Measurements from ENCODE around the gene FBXW11. TPM values are rescaled to one million over a fixed set of nuclear protein-coding genes. Genes with fewer than 3 reads are reported as not detected.
"Not testable (repeated sequence)": the region's sequence is repeated elsewhere in the genome, so short reads cannot be mapped to it uniquely, and the experiment has no call there.

The FBXW11 gene
- total RNA-seq, 2 donors from 2014 or later, result 25.9 to 35.5 TPM

DNA sequence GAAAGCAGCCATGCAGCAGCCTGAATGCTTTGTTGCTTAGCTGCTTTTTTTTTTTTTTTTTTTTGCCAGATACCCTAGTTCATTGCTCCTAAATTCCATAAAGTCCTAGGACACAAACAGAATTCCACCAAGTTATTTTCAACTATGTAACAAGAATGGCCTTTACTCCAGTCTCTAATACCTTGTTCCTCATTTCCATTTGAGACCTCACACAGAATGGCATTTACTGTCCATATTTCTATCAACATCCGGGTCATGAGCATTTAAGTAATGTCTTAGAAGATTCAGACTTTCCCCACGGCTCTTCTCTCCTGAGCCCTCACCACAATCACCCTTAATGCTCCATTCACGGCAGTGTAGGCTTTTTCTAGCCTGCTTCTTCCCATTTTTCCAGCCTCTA lies 31.7 kb upstream of the FBXW11 start:
- no peaks in the 10 kb centered on the region for H3K4me1 ChIP-seq
- H3K9me3 ChIP-seq, result no peaks in the 10 kb centered on the region
- intact Hi-C loops (cut with DNase I), result no loop called here
- no peaks in the 10 kb centered on the region for H3K27me3 ChIP-seq
- no peak overlapping the region for H3K9ac ChIP-seq (ENCODE audit: low read depth in 2 of 2, low read length in 2 of 2)
- no peak for DNase-seq
- no peak overlapping the region for H3K4me3 ChIP-seq
- H3K27ac ChIP-seq, result no peak overlapping the region
- TF ChIP-seq, protein P1, sequence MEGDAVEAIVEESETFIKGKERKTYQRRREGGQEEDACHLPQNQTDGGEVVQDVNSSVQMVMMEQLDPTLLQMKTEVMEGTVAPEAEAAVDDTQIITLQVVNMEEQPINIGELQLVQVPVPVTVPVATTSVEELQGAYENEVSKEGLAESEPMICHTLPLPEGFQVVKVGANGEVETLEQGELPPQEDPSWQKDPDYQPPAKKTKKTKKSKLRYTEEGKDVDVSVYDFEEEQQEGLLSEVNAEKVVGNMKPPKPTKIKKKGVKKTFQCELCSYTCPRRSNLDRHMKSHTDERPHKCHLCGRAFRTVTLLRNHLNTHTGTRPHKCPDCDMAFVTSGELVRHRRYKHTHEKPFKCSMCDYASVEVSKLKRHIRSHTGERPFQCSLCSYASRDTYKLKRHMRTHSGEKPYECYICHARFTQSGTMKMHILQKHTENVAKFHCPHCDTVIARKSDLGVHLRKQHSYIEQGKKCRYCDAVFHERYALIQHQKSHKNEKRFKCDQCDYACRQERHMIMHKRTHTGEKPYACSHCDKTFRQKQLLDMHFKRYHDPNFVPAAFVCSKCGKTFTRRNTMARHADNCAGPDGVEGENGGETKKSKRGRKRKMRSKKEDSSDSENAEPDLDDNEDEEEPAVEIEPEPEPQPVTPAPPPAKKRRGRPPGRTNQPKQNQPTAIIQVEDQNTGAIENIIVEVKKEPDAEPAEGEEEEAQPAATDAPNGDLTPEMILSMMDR (IDR thresholded peaks at IDR 0.05), result no peak
- no peaks in the 10 kb centered on the region for H3K36me3 ChIP-seq

DNA sequence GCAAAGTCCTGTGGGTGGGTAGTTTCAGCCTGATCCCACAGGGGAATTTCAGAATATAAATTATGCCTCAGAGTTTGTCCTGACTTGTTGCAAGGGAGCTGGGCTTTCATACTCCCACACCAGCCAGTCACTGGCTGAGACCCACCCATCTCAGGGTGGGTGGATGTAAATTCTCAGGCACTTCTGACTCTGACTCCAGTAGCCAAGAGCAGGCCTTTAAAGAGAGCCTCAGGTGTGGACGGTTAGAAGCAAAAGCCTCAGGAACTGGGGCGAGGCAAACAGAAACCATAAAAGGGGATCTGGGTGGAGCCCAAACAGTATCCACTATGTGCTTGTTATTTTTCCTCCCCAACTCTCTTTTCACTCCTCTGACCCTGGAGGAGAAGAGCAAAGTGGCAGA lies 28.6 kb upstream of the FBXW11 start:
- H3K9ac ChIP-seq (ENCODE audit: low read depth in 2 of 2, low read length in 2 of 2), result no peak overlapping the region
- no peak overlapping the region for H3K4me3 ChIP-seq
- no peaks in the 10 kb centered on the region for H3K36me3 ChIP-seq
- no peak overlapping the region for H3K27ac ChIP-seq
- H3K9me3 ChIP-seq, result no peaks in the 10 kb centered on the region
- H3K4me1 ChIP-seq, result no peaks in the 10 kb centered on the region
- intact Hi-C loops (cut with DNase I), result no loop called here
- TF ChIP-seq, protein P1 (IDR thresholded peaks at IDR 0.05), result no peak
- H3K27me3 ChIP-seq, result no peaks in the 10 kb centered on the region
- no peak for DNase-seq

DNA sequence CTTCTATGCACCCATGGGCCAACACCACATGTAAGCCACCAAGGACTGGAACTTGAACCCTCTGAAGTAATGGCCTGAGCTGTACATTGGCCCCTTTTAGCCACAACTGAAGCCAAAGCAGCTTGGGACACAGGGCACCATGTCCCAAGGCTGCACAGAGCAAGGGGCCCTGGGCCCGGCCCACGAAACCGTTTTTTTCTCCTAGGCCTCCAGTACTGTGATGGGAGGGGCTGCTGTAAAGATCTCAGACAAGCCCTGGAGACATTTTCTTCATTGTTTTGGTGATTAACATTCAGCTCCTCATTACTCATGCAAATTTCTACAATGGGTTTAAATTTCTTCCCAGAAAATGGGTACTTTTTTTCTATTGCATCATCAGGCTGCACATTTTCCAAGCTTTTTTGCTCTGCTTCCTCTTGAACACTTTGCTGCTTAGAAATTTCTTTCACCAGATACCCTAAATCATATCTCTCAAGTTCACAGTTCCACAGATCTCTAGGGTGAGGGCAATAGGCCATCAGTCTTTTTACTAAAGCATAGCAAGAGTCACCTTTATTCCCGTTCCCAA lies 25.5 kb upstream of the FBXW11 start:
- Histone ChIP-seq H3K4me3 (no peak overlapping the region), H3K4me1 (no peaks in the 10 kb centered on the region), H3K9ac (ENCODE audit: low read depth in 2 of 2, low read length in 2 of 2) (no peak overlapping the region), H3K27ac (no peak overlapping the region), H3K9me3 (no peaks in the 10 kb centered on the region), H3K27me3 (no peaks in the 10 kb centered on the region), H3K36me3 (no peaks in the 10 kb centered on the region)
- DNase-seq, result no peak
- intact Hi-C loops (cut with DNase I), result no loop called here
- TF ChIP-seq, protein P1 (IDR thresholded peaks at IDR 0.05), result no peak

DNA sequence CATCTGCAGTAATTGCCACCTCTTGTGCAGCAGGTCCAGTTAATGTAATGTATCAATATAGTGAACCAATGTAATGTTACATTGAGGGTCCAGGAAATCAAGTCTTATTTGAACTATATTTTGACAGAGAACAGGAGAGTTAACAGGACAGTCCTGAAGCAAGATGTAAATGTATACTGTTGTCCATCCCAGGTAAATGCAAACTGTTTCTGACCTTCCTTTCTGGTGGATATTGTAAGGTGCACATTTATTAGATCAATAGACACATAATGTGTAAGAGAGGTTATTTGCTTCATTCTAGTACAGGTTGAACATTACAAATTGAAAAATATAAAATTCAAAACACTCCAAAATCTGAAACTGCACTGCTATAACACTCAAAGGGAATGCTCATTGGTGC lies 23.4 kb upstream of the FBXW11 start:
- no peak overlapping the region for H3K4me3 ChIP-seq
- TF ChIP-seq, protein P1 (IDR thresholded peaks at IDR 0.05), result no peak
- DNase-seq, result no peak
- H3K4me1 ChIP-seq, result no peaks in the 10 kb centered on the region
- intact Hi-C loops (cut with DNase I), result no loop called here
- no peaks in the 10 kb centered on the region for H3K36me3 ChIP-seq
- H3K27ac ChIP-seq, result no peak overlapping the region
- no peak overlapping the region for H3K9ac ChIP-seq (ENCODE audit: low read depth in 2 of 2, low read length in 2 of 2)
- no peaks in the 10 kb centered on the region for H3K9me3 ChIP-seq
- H3K27me3 ChIP-seq, result no peaks in the 10 kb centered on the region

DNA sequence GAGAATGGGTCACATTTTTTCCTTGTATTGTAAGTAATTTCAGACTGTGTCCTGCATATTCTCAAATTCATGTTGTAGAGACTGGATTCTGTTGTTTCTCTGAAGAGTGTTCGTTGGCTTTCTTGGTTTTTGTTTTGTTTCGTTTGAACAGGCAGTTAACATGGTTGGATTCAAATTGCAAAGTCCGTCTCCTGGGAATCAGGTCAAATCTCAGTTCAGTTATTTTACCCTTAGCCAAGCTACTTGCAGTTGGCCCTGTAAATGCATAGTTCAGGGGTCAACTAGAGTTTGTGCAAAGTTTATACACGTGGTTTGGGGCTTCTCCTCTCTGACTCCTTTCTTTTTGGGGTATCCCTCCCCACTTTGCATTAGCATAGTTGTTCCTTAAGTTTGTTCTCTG lies 21.7 kb upstream of the FBXW11 start:
- H3K27ac ChIP-seq, result no peak overlapping the region
- H3K9ac ChIP-seq (ENCODE audit: low read depth in 2 of 2, low read length in 2 of 2), result no peak overlapping the region
- H3K9me3 ChIP-seq, result no peaks in the 10 kb centered on the region
- no peaks in the 10 kb centered on the region for H3K4me1 ChIP-seq
- intact Hi-C loops (cut with DNase I), result no loop called here
- no peak overlapping the region for H3K4me3 ChIP-seq
- H3K36me3 ChIP-seq, result no peaks in the 10 kb centered on the region
- no peaks in the 10 kb centered on the region for H3K27me3 ChIP-seq
- DNase-seq, result no peak
- TF ChIP-seq, protein P1 (IDR thresholded peaks at IDR 0.05), result no peak

DNA sequence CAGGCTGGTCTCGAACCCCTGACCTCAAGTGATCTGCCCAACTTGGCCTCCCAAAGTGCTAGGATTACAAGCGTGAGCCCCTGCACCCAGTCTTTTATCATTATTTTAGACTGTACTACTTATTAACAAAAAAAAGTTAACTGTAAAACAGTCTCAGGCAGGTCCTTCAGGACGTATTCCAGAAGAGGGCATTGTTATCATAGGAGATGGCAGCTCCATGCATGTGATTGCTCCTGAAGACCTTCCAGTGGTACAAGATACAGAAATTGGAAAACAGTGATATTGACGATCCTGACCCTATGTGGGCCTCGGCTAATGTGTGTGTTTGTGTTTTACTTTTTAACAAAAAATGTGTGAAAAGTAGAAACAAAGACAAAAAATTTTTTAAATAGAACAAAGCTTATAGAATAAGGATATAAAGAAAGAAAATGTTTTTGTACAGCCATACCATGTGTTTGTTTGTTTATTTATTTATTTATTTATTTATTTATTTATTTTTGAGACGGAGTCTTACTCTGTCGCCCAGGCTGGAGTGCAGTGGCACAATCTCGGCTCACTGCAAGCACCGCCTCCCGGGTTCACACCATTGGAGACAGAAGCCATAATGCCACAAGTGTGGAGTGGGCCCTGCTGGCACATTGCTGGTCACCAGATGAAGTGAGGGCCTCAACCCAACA lies 13.8 kb upstream of the FBXW11 start:
- DNase-seq; H3K27ac ChIP-seq; H3K9ac ChIP-seq (ENCODE audit: low read depth in 2 of 2, low read length in 2 of 2); H3K9me3 ChIP-seq; H3K4me3 ChIP-seq; H3K27me3 ChIP-seq; intact Hi-C loops (cut with DNase I); H3K36me3 ChIP-seq; H3K4me1 ChIP-seq: not testable (repeated sequence)

Data from colonic mucosa (tissue), 4 donors.